Measurements from ENCODE around the gene FYN. TPM values are rescaled to one million over a fixed set of nuclear protein-coding genes. Genes with fewer than 3 reads are reported as not detected.
"Not testable (repeated sequence)": the region's sequence is repeated elsewhere in the genome, so short reads cannot be mapped to it uniquely, and the experiment has no call there.

Gene FYN
- total RNA-seq, 2 donors from 2014 or later = 11.3 to 21.5 TPM

DNA sequence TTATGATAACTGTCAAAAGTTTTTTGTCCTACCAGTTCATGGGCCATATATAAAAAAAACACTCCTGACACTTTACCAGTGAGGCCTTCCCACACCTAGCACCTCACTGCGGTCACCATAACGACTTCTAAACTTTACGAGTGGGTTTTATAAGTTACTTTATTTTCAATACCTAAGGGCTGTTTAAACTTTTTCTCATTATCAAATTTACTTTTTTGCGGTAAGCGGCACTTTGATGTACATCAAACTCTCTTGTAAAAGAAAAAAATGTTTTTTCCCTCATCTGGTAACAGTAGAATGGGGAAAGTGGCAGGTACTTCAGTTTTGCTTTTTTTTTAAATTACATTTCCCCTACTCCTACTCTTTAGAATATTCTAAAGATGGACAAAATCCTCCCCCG lies 36.2 kb downstream of the FYN start:
- Histone ChIP-seq H3K27ac (no peak overlapping the region), H3K9ac (ENCODE audit: low read depth in 2 of 2, low read length in 2 of 2) (no peak overlapping the region), H3K36me3 (no peaks in the 10 kb centered on the region), H3K9me3 (no peaks in the 10 kb centered on the region), H3K4me3 (no peak overlapping the region), H3K27me3 (no peaks in the 10 kb centered on the region), H3K4me1 (no peaks in the 10 kb centered on the region)
- intact Hi-C loops (cut with DNase I) = no loop called here
- DNase-seq = no peak
- TF ChIP-seq CTCF (IDR thresholded peaks at IDR 0.05) = no peak

DNA sequence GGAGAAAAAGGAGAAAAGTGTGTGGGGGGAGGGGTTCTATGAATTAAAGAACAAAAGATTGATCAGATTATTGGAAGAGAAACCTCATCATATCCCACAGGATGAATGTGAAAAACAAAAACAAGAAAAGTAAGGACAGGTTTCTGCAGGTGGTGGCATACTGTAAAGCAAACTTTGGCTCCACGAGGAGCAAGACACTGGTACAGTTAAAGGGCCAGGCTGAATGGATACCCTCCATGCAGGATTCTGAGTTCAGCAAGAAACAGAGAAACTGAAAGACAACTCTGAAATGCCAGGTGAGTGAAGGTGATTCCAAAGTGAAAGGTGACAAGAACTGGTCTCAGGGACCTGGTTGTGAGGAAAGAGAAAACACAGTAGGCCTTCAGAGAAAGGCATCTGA lies 37.4 kb downstream of the FYN start:
- Histone ChIP-seq H3K4me3 (no peak overlapping the region), H3K36me3 (no peaks in the 10 kb centered on the region), H3K4me1 (no peaks in the 10 kb centered on the region), H3K9me3 (no peaks in the 10 kb centered on the region), H3K27me3 (no peaks in the 10 kb centered on the region), H3K27ac (no peak overlapping the region), H3K9ac (ENCODE audit: low read depth in 2 of 2, low read length in 2 of 2) (no peak overlapping the region)
- TF ChIP-seq CTCF (IDR thresholded peaks at IDR 0.05) = no peak
- intact Hi-C loops (cut with DNase I) = no loop called here
- DNase-seq = no peak

- intact Hi-C loops (cut with DNase I); DNase-seq: not testable (repeated sequence)
These were observed 37.9 kb downstream of the FYN start for GRCh38 chr6:111835398-111835797.

GRCh38 chr6:111834356-111834755 lies 38.9 kb downstream of the FYN start:
- no peaks in the 10 kb centered on the region for H3K27me3 ChIP-seq
- DNase-seq = no peak
- no peaks in the 10 kb centered on the region for H3K9me3 ChIP-seq
- H3K36me3 ChIP-seq = no peaks in the 10 kb centered on the region
- H3K4me1 ChIP-seq = no peaks in the 10 kb centered on the region
- no peak overlapping the region for H3K27ac ChIP-seq
- no peak for TF ChIP-seq CTCF (IDR thresholded peaks at IDR 0.05)
- H3K4me3 ChIP-seq = no peak overlapping the region
- no peak overlapping the region for H3K9ac ChIP-seq (ENCODE audit: low read depth in 2 of 2, low read length in 2 of 2)
- intact Hi-C loops (cut with DNase I) = no loop called here

More at GRCh38 chr6:111835398-111835797, 37.9 kb downstream of the FYN start:
- H3K4me1 ChIP-seq; H3K9ac ChIP-seq (ENCODE audit: low read depth in 2 of 2, low read length in 2 of 2); H3K4me3 ChIP-seq; H3K36me3 ChIP-seq; H3K27me3 ChIP-seq; H3K9me3 ChIP-seq; H3K27ac ChIP-seq: not testable (repeated sequence)

DNA sequence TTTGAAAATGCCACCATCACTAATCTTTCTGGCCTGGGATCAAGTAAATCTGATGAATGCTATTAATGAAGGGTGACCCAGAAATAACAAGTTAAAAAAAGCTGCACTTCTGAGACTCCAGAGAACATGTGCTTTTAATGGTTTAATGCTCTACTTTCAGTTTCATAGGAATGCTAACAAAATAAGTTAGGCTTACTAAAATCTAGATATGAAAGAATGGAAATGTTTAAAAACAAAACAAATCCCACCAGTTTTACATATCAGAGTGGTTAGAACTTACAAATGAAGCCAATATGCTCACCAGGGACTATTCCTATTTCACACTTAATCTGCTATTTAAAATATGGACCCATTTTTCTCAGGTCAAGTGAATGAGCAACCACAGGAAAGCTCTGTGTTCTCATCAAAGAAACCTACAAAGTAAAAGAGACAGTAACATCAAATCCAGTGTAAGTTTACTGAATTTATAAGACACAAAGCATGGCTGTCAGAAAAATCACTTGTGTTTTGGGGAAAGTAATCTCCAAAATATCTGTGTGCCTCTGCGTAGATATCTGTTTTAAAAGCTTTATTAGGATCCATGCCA lies 40.3 kb downstream of the FYN start:
- Histone ChIP-seq H3K27me3 (no peaks in the 10 kb centered on the region), H3K4me1 (no peaks in the 10 kb centered on the region), H3K9me3 (no peaks in the 10 kb centered on the region), H3K36me3 (no peaks in the 10 kb centered on the region), H3K4me3 (no peak overlapping the region), H3K9ac (ENCODE audit: low read depth in 2 of 2, low read length in 2 of 2) (no peak overlapping the region), H3K27ac (no peak overlapping the region)
- no peak for DNase-seq
- no peak for TF ChIP-seq CTCF (IDR thresholded peaks at IDR 0.05)
- intact Hi-C loops (cut with DNase I) = no loop called here

DNA sequence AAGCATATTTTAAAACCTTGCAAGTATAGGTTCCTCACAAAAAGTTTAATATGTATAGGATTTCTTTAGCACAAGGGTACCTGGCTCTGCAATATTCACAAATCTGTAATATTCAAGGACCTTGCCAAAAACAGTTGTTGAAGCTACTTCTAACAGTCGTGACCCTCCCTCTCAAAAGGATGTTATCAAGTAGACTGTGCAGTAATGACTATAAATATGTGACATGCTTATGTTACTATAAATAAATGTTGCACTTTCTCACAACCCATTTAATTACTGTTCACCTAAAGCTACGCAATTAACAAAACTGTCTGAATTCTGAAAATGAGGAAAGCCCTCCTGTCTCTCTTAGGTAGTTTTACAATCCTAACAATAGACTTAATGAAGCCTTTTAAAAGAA lies 41.8 kb downstream of the FYN start:
- no peaks in the 10 kb centered on the region for H3K4me1 ChIP-seq
- no peak for DNase-seq
- TF ChIP-seq CTCF (IDR thresholded peaks at IDR 0.05) = no peak

More for the DNA sequence above, 41.8 kb downstream of the FYN start:
- no peak overlapping the region for H3K4me3 ChIP-seq
- intact Hi-C loops (cut with DNase I) = no loop called here
- no peaks in the 10 kb centered on the region for H3K36me3 ChIP-seq
- no peak overlapping the region for H3K9ac ChIP-seq (ENCODE audit: low read depth in 2 of 2, low read length in 2 of 2)
- H3K9me3 ChIP-seq = no peaks in the 10 kb centered on the region
- no peak overlapping the region for H3K27ac ChIP-seq
- H3K27me3 ChIP-seq = no peaks in the 10 kb centered on the region
